GM19463 (cell line): ENCODE data around the gene TMEM200A.

Source experiments
- ATAC-seq: cut with Tn5 transposase; IDR thresholded peaks from one replicate; pipeline ENCODE4 v1.9.1; 2021; ENCODE audit warnings: mild to moderate bottlenecking, moderate library complexity; ENCODE audit not compliant: unreplicated experiment

The TMEM200A gene

DNA sequence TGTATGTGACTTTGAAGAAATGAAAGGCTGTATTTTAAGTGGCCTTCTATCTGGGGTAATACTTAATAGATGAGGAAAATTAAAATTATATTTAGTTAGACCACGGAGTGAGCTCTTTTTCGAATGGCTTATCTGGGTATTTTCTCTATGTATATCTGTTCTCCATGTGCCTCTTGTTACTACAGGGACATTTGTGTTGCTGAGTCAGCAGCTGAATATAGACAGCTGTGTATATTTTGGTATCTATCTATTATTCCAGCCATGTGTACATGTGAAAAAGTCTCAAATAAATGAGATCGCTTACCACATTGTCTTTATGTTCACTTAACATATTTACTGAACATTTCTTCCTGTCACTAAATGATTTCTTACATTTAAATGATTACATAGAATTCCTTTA is 57.2 kb downstream of the TMEM200A start:
- ATAC-seq: no peak

DNA sequence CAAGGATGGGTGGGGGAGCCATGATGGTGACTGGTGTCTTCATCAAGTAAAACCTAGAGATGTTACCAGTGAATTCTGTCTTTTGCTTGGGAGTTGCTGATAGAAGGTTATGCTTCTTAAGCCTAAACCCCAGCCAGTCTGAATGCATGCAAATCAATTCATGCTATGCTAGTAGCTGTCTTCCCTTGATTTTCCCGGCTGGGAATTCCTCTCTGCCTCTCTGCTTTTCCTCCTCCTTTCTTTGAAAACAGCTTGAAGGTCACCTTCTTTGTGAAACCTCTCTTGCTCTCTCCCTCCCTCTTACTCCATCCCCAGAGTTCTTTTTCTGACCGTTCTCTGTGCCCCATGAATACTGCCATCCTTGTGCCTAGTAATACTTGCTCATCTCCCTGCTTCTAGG is 58.9 kb downstream of the TMEM200A start:
- ATAC-seq: no peak

DNA sequence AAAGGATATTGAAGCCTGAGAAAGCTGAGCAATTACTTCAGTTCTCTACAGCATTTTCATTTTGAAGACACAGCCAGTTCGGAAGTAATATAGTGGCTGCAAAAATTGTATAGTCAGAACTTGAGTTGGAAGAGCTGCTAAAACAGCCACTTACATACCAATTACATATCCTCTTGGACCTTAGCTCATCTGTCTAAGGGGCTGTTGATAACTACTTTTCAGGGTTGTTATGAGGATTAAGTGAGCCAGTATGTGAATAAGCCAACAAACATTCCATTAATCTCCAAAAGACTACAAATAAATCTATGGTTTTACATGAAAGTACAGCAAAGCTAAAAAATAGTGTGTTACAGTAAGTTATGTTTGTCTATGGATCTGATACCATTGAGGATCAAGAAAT is 59.7 kb downstream of the TMEM200A start:
- no peak for ATAC-seq

DNA sequence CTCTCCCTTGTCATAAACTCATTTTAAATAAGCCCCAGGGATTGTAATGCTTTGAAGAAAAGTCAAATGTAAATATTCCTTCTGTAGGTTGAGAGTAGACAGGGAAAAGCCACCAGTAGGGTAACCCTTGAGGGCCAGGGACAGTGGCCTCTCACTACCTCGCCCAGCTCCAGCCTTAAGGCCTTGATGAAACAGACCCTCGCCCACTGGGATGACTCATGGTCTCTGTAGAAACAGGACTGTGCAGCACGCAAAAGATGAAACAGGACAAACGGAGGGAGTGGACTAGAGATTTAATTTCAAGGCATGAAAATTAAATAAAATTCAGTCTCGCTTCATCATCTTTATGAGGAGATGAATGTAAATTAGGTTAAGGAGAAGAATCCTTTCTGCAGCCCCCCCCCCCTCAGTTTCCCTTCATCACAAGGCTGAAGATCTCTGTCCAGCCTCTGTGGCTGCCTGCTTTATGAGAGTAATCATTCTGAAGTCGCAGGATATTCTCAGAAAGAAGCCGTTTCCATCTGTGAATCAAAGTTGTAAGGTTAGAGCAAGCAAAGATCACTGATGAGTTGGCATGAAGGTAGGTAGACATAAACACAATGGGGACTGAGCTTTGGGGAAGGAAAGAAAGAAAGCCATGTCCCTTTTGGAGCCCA is 60.4 kb downstream of the TMEM200A start:
- no peak for ATAC-seq

DNA sequence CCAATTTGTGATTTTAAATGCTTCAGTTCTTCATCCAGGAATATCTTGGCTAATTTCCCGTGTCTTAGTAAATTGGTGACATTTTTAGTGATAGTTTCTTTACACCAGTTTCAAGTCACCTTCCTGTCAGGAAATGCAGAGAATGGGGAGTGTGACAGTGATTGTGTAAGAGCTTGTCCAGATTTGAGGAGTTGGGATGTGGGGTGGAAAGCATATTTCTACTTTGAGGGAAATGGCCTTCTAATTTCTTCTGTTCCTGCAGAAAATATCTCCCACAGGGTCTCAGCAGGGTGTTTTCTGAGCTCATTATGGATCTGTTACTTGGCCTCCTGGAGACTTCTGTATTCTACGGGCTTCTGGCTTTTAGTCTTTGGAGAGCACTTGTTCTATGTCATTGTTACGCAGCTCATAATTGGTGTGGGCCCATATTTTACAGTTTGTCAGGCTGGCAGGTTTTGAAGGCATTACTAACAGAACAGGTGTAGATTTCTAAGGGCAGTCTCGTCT is 65.6 kb downstream of the TMEM200A start:
- no peak for ATAC-seq

DNA sequence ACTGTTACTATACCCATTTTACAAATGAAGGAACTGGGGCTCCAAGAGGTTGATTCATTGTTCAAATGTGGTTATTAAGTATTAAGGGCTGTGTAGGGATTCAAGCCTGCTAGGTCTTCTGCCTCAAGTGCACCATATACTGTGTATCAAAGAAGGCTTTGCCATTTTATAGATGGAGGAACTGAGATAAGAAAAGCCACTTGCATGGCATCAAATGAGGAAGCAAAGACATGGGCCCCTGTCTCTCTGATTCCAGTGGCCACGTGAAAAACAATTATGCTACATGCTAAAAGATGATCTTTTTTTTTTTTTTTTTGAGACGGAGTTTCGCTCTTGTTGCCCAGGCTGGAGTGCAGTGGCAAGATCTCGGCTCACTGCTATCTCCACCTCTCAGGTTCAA is 67.0 kb downstream of the TMEM200A start:
- ATAC-seq: no peak

DNA sequence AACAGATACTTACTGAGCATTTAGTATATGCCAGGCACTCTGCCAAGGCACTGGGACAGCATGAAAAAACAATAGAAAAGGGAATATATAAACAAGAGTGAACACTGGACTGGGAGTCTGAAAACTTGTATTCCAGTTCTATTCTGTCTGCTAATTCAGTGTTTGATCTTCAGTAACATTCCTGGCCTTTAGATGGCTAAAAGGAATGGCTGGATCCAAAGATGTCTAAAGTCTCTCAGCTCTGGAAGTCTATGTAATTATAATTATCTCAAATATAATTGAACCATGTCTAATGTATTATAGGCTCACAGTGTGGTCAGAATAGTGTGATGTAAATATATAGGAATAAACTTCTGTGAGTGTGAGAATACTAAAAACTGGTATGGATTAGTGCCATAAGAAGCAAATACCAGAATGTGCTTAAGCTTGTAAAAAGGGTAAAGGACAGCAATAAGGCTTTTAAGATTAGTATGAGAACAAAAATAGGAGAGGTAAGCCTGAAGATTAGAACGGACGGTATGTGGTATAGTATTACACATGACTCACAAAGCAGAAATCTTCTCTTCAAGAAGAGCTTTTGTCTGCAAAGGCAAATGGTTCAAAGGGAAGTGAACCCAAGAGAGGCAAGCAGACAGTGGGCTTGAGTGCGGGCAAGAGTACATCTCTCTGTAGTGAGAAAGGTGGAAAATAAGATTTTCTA is 68.5 kb downstream of the TMEM200A start:
- ATAC-seq: no peak

DNA sequence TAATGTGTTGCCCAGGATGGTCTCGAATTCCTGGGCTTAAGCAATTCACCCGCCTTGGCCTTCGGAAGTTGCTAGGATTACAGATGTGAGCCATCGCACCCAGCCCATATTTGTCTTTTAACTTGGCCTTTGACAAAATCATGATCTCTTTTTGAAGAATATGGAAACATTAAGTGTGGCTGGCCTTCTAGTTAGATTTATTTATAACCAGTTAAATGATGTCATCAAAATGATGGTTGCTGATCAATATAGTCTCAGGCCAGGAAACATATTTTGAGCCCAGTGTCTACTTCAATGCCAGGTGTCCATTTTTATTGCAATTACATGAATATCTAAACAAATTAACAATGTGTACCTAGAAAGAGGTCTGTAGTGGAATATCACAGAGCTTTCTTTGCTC is 69.4 kb downstream of the TMEM200A start:
- no peak for ATAC-seq

DNA sequence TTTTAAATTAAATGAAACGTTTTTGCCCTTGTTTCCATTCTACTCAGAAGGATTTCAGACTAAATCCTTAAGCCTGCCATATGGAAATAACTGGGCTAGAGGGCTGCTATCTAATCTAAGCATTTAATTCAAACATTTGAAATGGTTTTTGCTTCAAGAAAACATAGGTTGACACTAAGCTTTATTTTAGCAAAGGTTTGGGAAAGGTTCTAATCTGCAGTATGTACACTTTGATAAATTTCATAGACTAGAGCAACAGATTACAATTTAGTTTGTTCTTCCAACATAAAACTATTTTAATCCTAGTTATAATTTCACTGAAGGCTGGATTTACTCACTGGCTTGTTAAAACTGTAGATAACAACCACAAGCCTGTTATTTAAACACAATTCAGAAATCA is 72.1 kb downstream of the TMEM200A start:
- ATAC-seq: no peak

DNA sequence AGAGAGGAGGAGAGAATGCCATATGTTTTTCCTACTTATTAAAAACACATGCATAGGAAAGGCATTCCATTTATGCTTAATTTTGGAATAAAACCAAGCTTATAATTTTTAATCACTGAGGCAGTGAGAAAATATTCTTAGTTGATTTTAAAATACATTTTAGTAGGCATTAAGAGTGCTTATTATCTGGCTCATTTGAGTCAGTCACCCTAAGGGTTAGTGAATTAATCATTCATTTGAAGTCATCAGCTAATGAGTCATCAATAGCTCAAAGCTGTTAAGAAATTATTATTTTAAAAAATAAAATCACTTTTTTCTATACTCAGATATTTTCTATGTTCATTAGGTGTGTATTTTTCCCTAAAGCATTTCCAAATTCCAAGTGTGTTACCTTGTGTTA is 81.6 kb downstream of the TMEM200A start:
- ATAC-seq: no peak

DNA sequence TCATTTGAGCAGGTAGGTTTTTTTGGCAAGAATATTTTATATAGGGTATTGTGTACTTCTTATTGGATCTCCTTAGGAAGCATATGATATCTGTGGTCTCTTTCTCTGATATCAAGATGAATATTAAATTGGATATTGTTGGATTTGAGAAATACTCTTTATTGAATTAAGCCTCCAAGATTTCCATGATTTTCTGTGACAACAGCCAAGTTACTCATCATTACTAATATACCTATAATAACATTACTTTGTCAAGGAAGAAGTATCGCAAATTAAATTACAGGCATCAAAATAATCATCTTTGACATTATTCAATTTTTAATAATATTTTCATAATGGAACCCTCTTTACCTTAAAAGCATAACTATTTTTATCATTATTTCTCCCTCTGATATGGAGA is 86.5 kb downstream of the TMEM200A start:
- no peak for ATAC-seq

DNA sequence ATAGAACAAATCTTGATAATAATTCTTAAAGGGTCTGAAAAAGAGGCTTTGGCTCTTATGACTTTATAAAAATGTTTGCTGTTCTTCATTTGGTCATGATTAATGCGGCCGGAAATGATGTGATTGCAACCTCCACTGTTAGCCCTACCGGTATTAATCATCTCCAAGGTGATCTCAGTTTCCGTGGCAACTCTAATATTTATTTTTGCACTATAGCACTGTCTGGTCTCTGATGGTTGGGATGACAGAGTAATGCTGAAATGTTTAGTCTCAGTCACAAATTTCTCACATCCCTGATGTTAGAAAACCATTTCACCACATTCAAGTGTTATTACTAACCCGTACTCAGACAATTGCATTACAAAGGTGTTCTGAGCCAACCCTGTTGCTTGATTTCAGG is 87.4 kb downstream of the TMEM200A start:
- no peak for ATAC-seq

DNA sequence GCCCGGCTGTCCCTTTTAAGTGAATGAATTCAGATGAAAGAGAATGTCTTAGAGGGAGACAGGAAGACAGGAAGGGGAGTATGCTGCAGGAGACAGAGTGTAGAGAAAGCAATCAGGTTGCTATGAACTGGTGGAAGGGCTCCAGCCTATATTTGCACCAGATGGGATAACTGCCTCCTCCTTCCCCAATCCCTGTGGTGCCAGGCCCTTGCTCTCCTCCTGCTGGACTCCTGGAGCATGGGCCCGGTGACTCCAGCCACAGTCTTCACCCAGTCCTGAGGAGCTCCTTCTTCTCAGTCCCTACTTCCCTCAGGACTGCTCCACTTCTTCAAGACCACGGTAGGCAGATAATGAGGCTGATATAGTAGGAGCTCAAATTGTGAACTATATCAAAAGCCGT is 91.8 kb downstream of the TMEM200A start:
- ATAC-seq: no peak

DNA sequence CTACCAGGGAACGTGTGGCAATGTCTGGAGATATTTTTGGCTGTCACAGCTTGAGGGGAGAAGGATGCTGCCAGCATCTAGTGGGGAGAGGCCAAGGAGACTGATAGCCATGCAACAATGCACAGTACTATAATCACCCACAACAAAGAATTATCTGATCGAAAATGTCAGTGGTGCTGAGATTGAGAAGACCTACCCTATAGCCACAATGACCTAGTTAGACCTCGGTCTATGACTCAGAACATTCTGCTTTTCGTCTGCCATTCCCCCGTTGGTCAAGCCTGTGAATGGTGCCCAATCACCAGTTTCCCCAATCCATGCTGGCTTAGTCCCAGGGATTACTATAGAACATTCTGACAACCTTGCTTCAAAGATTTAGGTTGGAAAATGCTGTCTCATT is 93.5 kb downstream of the TMEM200A start:
- ATAC-seq: no peak

DNA sequence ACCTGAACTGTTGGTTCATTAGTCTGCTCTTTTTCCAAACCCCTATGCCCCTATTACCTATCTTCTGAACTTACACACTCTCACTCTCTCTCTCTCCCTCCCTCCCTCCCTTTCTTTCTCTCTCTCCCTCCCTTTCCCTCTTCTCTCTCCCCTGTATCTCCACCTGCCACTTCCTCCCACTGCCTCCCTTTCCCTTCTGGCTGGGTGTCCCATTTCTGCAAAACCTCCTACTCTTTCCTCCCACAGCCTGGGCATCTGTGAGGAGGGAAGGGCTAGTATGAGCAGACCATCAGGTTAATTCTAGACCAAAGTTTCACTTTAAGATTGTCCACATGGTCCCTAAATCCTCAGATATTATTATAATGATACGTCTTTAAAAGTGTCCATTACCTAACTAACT is 95.1 kb downstream of the TMEM200A start:
- no peak for ATAC-seq

DNA sequence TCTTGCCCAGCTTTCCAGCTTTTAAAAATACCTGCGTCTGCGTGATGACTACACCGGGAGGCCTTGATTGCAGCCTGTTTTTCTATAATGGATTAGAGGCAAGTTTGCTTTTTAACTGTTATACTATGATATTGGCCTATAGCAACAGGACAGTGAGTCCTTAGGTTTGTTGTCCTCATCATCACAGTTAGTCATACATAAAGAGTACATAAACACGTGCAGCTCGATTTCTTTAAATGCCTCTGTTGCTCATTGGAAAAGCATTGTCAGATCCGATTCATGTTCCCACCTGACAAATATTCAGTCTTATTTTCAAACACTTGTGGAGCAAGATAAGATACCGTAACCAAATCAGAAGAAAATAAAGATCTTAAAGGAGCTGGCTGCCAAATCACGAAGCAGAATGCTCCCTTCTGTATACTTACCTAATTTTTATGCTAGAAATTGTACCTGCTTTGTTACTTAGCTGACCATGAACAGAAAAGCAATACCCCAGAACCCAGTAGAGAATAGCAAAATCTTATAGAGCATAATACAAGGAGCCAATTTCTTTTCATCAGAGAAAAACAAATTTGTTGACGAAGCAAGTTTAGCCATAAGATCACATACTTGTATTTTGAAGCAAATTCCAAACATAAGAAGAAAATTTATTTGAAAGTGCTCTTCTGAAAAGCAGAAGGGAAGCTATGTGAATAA is 100.4 kb downstream of the TMEM200A start:
- no peak for ATAC-seq

DNA sequence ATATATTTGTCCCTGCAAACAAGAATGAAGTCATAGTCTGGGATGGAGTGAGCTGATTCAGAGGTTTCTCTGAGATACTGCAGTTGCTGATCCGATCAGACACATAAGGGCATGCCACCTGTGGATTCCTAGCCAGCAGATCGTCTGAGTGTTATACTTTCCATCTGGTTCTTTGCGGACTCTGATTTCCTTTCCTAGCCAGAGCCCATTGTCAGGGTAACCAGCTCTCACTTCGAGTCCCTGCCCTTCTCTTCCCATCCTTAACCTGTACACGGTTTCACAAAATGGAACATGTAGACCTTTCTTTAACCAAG is 100.9 kb downstream of the TMEM200A start:
- ATAC-seq: no peak

DNA sequence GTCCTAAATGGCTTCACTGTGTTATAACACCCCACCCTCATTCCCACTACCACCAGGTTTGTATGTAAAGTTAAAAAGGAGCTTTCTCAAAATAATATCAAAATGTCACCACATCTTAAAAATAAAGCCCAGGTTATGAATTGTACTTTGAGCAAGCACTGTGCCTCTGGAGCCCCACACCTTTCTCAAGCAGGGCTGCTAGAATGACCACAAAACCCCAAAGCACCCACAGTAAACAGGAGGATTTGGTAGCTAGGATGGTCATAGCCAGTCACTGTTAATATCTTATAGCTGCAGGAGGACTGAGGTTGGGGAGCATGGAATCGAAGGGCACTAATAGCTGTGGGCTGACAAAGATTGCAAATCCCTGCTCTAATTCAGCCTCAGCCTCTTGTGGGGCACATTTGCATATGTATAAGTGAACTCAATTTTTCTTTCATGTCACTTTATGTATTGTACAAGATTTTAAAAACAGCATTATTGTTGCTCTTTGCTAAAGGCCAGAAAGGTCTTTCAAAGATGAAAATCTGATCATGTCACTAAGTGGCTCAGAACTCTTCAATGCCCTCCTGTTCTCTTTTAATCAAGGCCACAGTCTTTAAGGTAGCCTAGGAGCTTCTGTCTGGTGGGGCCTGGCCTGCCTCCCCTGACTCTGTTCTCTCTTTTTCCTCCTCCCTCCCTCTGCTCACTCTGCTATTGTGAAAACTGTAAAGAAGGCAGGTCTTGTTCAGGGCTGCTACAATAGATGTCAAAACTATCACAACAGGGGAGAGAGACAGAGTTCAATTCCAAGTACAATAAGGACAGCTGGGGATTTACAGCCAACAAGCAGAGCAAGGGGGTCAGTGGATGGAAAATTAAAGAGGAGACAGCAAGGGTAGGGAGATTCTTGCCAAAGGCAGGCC is 101.6 kb downstream of the TMEM200A start:
- no peak for ATAC-seq

DNA sequence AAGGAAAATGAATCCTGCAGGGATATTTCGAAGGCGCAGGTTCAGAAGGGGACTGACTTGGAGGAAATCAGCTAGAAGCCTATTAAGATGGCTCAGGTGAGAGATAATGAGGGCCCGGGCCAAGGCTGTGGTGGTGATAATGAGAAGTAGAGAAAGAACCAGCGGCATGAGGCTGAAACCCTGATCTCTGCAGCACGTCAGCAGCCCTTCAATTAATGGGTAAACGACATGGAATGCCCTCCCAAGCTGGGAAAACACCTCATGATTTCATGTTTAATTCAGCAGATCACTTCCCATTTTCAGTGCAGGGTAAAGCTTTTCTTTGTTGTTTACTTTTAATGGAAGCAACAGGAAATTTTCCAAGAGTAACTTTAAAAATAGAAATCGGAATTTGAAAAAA is 104.9 kb downstream of the TMEM200A start:
- ATAC-seq: no peak

DNA sequence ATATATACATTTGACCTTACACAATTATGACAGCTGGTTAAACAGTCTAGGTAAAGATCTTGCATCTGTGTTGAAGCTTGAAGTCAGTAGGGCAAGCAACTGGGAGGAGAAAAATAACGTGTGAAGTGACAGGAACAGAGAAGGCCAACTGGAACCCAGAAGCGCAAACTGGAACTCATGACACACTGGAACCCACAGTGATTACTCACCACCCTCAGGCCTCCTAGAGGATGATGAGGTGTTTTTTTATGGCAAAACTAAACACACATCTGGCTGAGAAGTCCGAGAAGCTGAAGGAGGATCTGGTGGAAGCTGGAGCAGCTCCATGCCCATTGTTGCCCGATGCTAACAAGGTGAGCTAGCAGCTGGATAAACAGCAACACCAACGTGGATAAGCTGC is 108.1 kb downstream of the TMEM200A start:
- ATAC-seq: no peak

DNA sequence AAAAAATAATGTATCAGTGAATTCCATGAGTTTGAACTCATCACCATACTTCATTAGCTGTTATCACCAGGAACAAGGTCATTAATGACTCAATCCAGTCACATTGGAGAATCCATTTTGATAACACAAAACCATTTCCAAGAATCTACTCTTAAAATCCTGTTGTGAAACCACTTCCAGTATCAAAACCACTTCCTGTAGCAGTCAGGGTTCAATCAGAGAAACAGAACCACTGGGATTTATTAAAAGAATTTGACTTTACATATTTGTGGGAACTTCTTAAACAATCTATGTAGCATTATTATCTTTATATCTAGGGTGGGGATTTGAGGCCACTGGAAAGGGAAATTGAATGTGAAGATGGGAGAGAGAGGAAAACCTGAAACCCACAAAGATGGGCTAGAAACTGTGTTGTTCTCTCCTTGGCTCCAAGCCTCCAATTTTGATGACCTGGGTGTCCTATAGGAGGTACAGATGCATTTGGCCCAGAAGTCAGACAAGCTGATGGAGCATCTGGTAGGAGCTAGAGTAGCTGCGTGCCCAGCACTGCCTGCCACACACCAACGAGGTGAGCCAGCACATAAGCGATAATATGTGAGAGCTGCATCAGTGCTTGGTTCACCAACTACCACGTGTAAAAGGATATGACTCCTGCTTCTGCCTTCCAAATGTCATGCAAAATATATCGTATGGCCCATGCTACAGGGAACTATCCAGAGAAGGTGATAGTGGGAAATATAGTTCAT is 117.0 kb downstream of the TMEM200A start:
- no peak for ATAC-seq
